ENCODE measurements around the gene IFT80.
"Not testable (repeated sequence)": the region's sequence is repeated elsewhere in the genome, so short reads cannot be mapped to it uniquely, and the experiment has no call there.

IFT80 gene

GRCh38 chr3:160291290-160291908, 107.6 kb downstream of the IFT80 start:
- Mint-ChIP-seq H3K27me3 (no peaks in the 10 kb centered on the region), H3K36me3 (ENCODE audit: low read depth) (peaks cover 11% of the 10 kb centered on the region), H3K27ac (no peak overlapping the region), H3K4me1 (ENCODE audit: low read depth) (no peaks in the 10 kb centered on the region), H3K4me3 (no peak overlapping the region), H3K9me3 (no peaks in the 10 kb centered on the region)
- DNase-seq = no peak

- DNase-seq = no peak
- H3K4me3 Mint-ChIP-seq = no peak overlapping the region
- H3K27me3 Mint-ChIP-seq = no peaks in the 10 kb centered on the region
- H3K9me3 Mint-ChIP-seq = no peaks in the 10 kb centered on the region
- peaks cover 7% of the 10 kb centered on the region for H3K36me3 Mint-ChIP-seq (ENCODE audit: low read depth)
- no peaks in the 10 kb centered on the region for H3K4me1 Mint-ChIP-seq (ENCODE audit: low read depth)
- H3K27ac Mint-ChIP-seq = no peak overlapping the region
Observed at GRCh38 chr3:160287666-160288065, 111.4 kb downstream of the IFT80 start.

GRCh38 chr3:160286231-160286630, 112.8 kb downstream of the IFT80 start:
- no peaks in the 10 kb centered on the region for H3K4me1 Mint-ChIP-seq (ENCODE audit: low read depth)
- H3K4me3 Mint-ChIP-seq = no peak overlapping the region
- H3K36me3 Mint-ChIP-seq (ENCODE audit: low read depth) = peaks cover 10% of the 10 kb centered on the region
- no peak for DNase-seq
- H3K27ac Mint-ChIP-seq = no peak overlapping the region
- H3K9me3 Mint-ChIP-seq = no peaks in the 10 kb centered on the region
- H3K27me3 Mint-ChIP-seq = no peaks in the 10 kb centered on the region

GRCh38 chr3:160280836-160281235, 118.2 kb downstream of the IFT80 start:
- H3K36me3 Mint-ChIP-seq (ENCODE audit: low read depth) = peaks cover 38% of the 10 kb centered on the region
- DNase-seq = no peak
- H3K9me3 Mint-ChIP-seq = no peaks in the 10 kb centered on the region
- H3K27me3 Mint-ChIP-seq = no peaks in the 10 kb centered on the region
- no peak overlapping the region for H3K4me3 Mint-ChIP-seq
- H3K27ac Mint-ChIP-seq = no peak overlapping the region
- no peaks in the 10 kb centered on the region for H3K4me1 Mint-ChIP-seq (ENCODE audit: low read depth)

GRCh38 chr3:160279657-160280056, 119.4 kb downstream of the IFT80 start:
- no peak overlapping the region for H3K4me3 Mint-ChIP-seq
- H3K9me3 Mint-ChIP-seq = no peaks in the 10 kb centered on the region
- no peaks in the 10 kb centered on the region for H3K4me1 Mint-ChIP-seq (ENCODE audit: low read depth)
- no peak overlapping the region for H3K27ac Mint-ChIP-seq
- peaks cover 40% of the 10 kb centered on the region for H3K36me3 Mint-ChIP-seq (ENCODE audit: low read depth)
- H3K27me3 Mint-ChIP-seq = no peaks in the 10 kb centered on the region
- DNase-seq = no peak

GRCh38 chr3:160278210-160278609, 120.8 kb downstream of the IFT80 start:
- H3K9me3 Mint-ChIP-seq = no peaks in the 10 kb centered on the region
- H3K4me3 Mint-ChIP-seq = no peak overlapping the region
- H3K36me3 Mint-ChIP-seq (ENCODE audit: low read depth) = peaks cover 48% of the 10 kb centered on the region
- no peak overlapping the region for H3K27ac Mint-ChIP-seq
- no peaks in the 10 kb centered on the region for H3K27me3 Mint-ChIP-seq
- no peak for DNase-seq
- no peaks in the 10 kb centered on the region for H3K4me1 Mint-ChIP-seq (ENCODE audit: low read depth)

- H3K27ac Mint-ChIP-seq = no peak overlapping the region
Observed at GRCh38 chr3:160265088-160265487, 133.9 kb downstream of the IFT80 start.

GRCh38 chr3:160260587-160261270, 138.3 kb downstream of the IFT80 start:
- no peak overlapping the region for H3K27ac Mint-ChIP-seq
- no peaks in the 10 kb centered on the region for H3K9me3 Mint-ChIP-seq

More at GRCh38 chr3:160265088-160265487, 133.9 kb downstream of the IFT80 start:
- DNase-seq = no peak
- H3K4me3 Mint-ChIP-seq = no peak overlapping the region
- no peaks in the 10 kb centered on the region for H3K9me3 Mint-ChIP-seq
- no peaks in the 10 kb centered on the region for H3K4me1 Mint-ChIP-seq (ENCODE audit: low read depth)
- no peaks in the 10 kb centered on the region for H3K27me3 Mint-ChIP-seq
- H3K36me3 Mint-ChIP-seq (ENCODE audit: low read depth) = peaks cover 20% of the 10 kb centered on the region

GRCh38 chr3:160259589-160259988, 139.4 kb downstream of the IFT80 start:
- Mint-ChIP-seq H3K36me3 (ENCODE audit: low read depth) (peaks cover 13% of the 10 kb centered on the region), H3K4me3 (no peak overlapping the region), H3K27me3 (no peaks in the 10 kb centered on the region), H3K9me3 (no peaks in the 10 kb centered on the region), H3K27ac (no peak overlapping the region), H3K4me1 (ENCODE audit: low read depth) (no peaks in the 10 kb centered on the region)
- DNase-seq = no peak

More at GRCh38 chr3:160260587-160261270, 138.3 kb downstream of the IFT80 start:
- no peaks in the 10 kb centered on the region for H3K27me3 Mint-ChIP-seq
- no peak overlapping the region for H3K4me3 Mint-ChIP-seq
- DNase-seq = no peak
- H3K36me3 Mint-ChIP-seq (ENCODE audit: low read depth) = peaks cover 16% of the 10 kb centered on the region
- H3K4me1 Mint-ChIP-seq (ENCODE audit: low read depth) = no peaks in the 10 kb centered on the region

GRCh38 chr3:160257606-160258005, 141.4 kb downstream of the IFT80 start:
- Mint-ChIP-seq H3K27me3 (no peaks in the 10 kb centered on the region), H3K27ac (no peak overlapping the region), H3K4me1 (ENCODE audit: low read depth) (no peaks in the 10 kb centered on the region), H3K4me3 (no peak overlapping the region), H3K36me3 (ENCODE audit: low read depth) (peaks cover 11% of the 10 kb centered on the region), H3K9me3 (no peaks in the 10 kb centered on the region)
- DNase-seq = no peak

GRCh38 chr3:160253298-160253697, 145.7 kb downstream of the IFT80 start:
- Mint-ChIP-seq H3K4me1 (ENCODE audit: low read depth) (no peaks in the 10 kb centered on the region), H3K9me3 (no peaks in the 10 kb centered on the region), H3K36me3 (ENCODE audit: low read depth) (peaks cover 6% of the 10 kb centered on the region), H3K27ac (no peak overlapping the region), H3K27me3 (peaks cover 4% of the 10 kb centered on the region), H3K4me3 (no peak overlapping the region)
- DNase-seq = no peak

- Mint-ChIP-seq H3K4me3 (no peak overlapping the region), H3K27me3 (peaks cover 9% of the 10 kb centered on the region), H3K36me3 (ENCODE audit: low read depth) (no peaks in the 10 kb centered on the region), H3K9me3 (peaks cover 2% of the 10 kb centered on the region), H3K27ac (no peak overlapping the region), H3K4me1 (ENCODE audit: low read depth) (no peaks in the 10 kb centered on the region)
- DNase-seq = no peak
Observed at GRCh38 chr3:160247766-160248165, 151.3 kb downstream of the IFT80 start.

- no peak for DNase-seq
- no peaks in the 10 kb centered on the region for H3K4me1 Mint-ChIP-seq (ENCODE audit: low read depth)
Observed at GRCh38 chr3:160245261-160245800, 153.7 kb downstream of the IFT80 start.

GRCh38 chr3:160240719-160241118, 158.3 kb downstream of the IFT80 start:
- not testable (repeated sequence) for DNase-seq

More at GRCh38 chr3:160245261-160245800, 153.7 kb downstream of the IFT80 start:
- peaks cover 2% of the 10 kb centered on the region for H3K9me3 Mint-ChIP-seq
- peaks cover 20% of the 10 kb centered on the region for H3K27me3 Mint-ChIP-seq
- H3K36me3 Mint-ChIP-seq (ENCODE audit: low read depth) = no peaks in the 10 kb centered on the region
- no peak overlapping the region for H3K27ac Mint-ChIP-seq
- no peak overlapping the region for H3K4me3 Mint-ChIP-seq

GRCh38 chr3:160232014-160232413, 167.0 kb downstream of the IFT80 start:
- Mint-ChIP-seq H3K4me1 (ENCODE audit: low read depth) (no peaks in the 10 kb centered on the region), H3K4me3 (no peak overlapping the region), H3K27me3 (peaks cover 52% of the 10 kb centered on the region), H3K36me3 (ENCODE audit: low read depth) (no peaks in the 10 kb centered on the region), H3K9me3 (no peaks in the 10 kb centered on the region), H3K27ac (no peak overlapping the region)
- no peak for DNase-seq

More at GRCh38 chr3:160240719-160241118, 158.3 kb downstream of the IFT80 start:
- H3K36me3 Mint-ChIP-seq (ENCODE audit: low read depth); H3K9me3 Mint-ChIP-seq; H3K27ac Mint-ChIP-seq; H3K4me3 Mint-ChIP-seq; H3K4me1 Mint-ChIP-seq (ENCODE audit: low read depth): not testable (repeated sequence)
- H3K27me3 Mint-ChIP-seq = peaks cover 46% of the 10 kb centered on the region

Measured in activated T-cell treated with anti-CD3 and anti-CD28 coated beads, Interleukin-2, amount 50 U/mL, for 24 hours (primary cell).